B cell (primary cell): ENCODE data around the gene MPP1. TPM values are rescaled to one million over a fixed set of nuclear protein-coding genes. Genes with fewer than 3 reads are reported as not detected.

ENCODE experiments used
- ATAC-seq: fragments of 200-7000 bp; cut with Tn5 transposase; one replicate; pipeline ENCODE4 v1.10.0; 2021; ENCODE audit warnings: low read depth, mild to moderate bottlenecking, moderate number of reproducible peaks, moderate library complexity
- CTCF ChIA-PET: fragments of 350-600 bp; sonication (Branson Sonifier 250); formaldehyde crosslinking; loops from one replicate; lab custom pipeline; 2021; ENCODE audit warnings: antibody characterized with exemption, inconsistent platforms; lab: Charles Lee
- POLR2A ChIA-PET: fragments of 350-600 bp; sonication (Branson Sonifier 250); formaldehyde crosslinking; loops from one replicate; lab custom pipeline; 2021; ENCODE audit warnings: antibody characterized with exemption; lab: Charles Lee
- DNase-seq: peaks from one replicate; pipeline ENCODE4 v3.0.0; 2013
- H2AFZ ChIP-seq: 2 replicates; pipeline ENCODE4 v1.6.1; 2012; ENCODE audit warnings: mild to moderate bottlenecking, low read depth, low read length; ENCODE audit not compliant: insufficient read depth, poor library complexity, severe bottlenecking
- H3K27ac ChIP-seq, 2 donors: 1 replicate in 1 of 2; 2 replicates in 1 of 2; pipeline ENCODE4 v1.5.1; 2012 to 2013; ENCODE audit warnings: low read length in 2 of 2, mild to moderate bottlenecking in 2 of 2, moderate library complexity in 1 of 2
- H3K27me3 ChIP-seq, 4 experiments: fragments of 200-600 bp in 1 of 4; sonication (generic) in 1 of 4; replicated peaks in 1 of 4; 1 replicate in 2 of 4; 2 replicates in 2 of 4; pipeline versions ENCODE4 v1.6.1 to v1.7.0; 2013 to 2016; ENCODE audit warnings: low read length in 3 of 4, mild to moderate bottlenecking in 2 of 4, mixed read lengths in 1 of 4, moderate library complexity in 1 of 4; ENCODE audit not compliant: insufficient read depth in 4 of 4, control insufficient read depth in 3 of 4; ENCODE audit errors: control extremely low read depth in 1 of 4
- H3K36me3 ChIP-seq, 2 experiments: replicated peaks in 1 of 2; 1 replicate in 1 of 2; 2 replicates in 1 of 2; pipeline versions ENCODE4 v1.6.1 to v1.7.1; 2013; ENCODE audit warnings: low read length in 1 of 2; ENCODE audit not compliant: insufficient read depth in 2 of 2, control insufficient read depth in 1 of 2; ENCODE audit errors: control extremely low read depth in 1 of 2, extremely low read depth in 1 of 2
- H3K4me1 ChIP-seq, 2 donors: fragments of 200-600 bp in 1 of 2; sonication (generic) in 1 of 2; 1 replicate in 1 of 2; 2 replicates in 1 of 2; pipeline versions ENCODE4 v1.5.1 to v1.6.1; 2013 to 2017; ENCODE audit warnings: low read length in 2 of 2; ENCODE audit not compliant: control insufficient read depth in 2 of 2, insufficient read depth in 2 of 2
- H3K4me2 ChIP-seq: replicated peaks from 2 replicates; pipeline ENCODE3; 2012; ENCODE audit warnings: mild to moderate bottlenecking, low read depth, low read length; ENCODE audit not compliant: poor library complexity, severe bottlenecking
- H3K4me3 ChIP-seq, 5 experiments: fragments of 200-600 bp in 1 of 5; sonication (generic) in 1 of 5; 1 replicate in 3 of 5; 2 replicates in 2 of 5; pipeline versions ENCODE4 v1.5.1 to v1.7.0; 2011 to 2016; ENCODE audit warnings: low read length in 4 of 5, mild to moderate bottlenecking in 4 of 5, low read depth in 2 of 5, control low read depth in 1 of 5, moderate library complexity in 1 of 5; ENCODE audit not compliant: insufficient read depth in 1 of 5; ENCODE audit errors: control extremely low read depth in 1 of 5, extremely low read depth in 1 of 5
- H3K79me2 ChIP-seq: fragments of 200-600 bp; sonication (generic); one replicate; pipeline ENCODE4 v1.6.0; 2016; ENCODE audit warnings: low read length; ENCODE audit not compliant: control insufficient read depth, insufficient read depth
- H3K9ac ChIP-seq: fragments of 200-600 bp; sonication (generic); 2 replicates; pipeline ENCODE4 v1.6.1; 2017; ENCODE audit warnings: mild to moderate bottlenecking, low read length, moderate library complexity
- H3K9me3 ChIP-seq, 3 donors: one replicate each; pipeline versions ENCODE4 v1.6.1 to v1.7.1; 2013; ENCODE audit warnings: low read length in 2 of 3; ENCODE audit not compliant: control insufficient read depth in 2 of 3, insufficient read depth in 1 of 3; ENCODE audit errors: control extremely low read depth in 1 of 3
- H4K20me1 ChIP-seq: 2 replicates; pipeline ENCODE4 v1.6.0; 2012; ENCODE audit warnings: mild to moderate bottlenecking, low read length; ENCODE audit not compliant: insufficient read depth, control insufficient read depth, poor library complexity, severe bottlenecking
- H3K27ac Mint-ChIP-seq: one replicate; pipeline ENCODE4 v1.8.0; 2021; ENCODE audit warnings: mixed read lengths
- H3K27me3 Mint-ChIP-seq: one replicate; pipeline ENCODE4 v1.8.0; 2021; ENCODE audit warnings: mixed read lengths
- H3K4me1 Mint-ChIP-seq: one replicate; pipeline ENCODE4 v1.8.0; 2021; ENCODE audit warnings: mixed read lengths
- H3K4me3 Mint-ChIP-seq: one replicate; pipeline ENCODE4 v1.8.0; 2021; ENCODE audit warnings: mixed read lengths
- H3K9me3 Mint-ChIP-seq: one replicate; pipeline ENCODE4 v1.8.0; 2022; ENCODE audit warnings: mixed read lengths; ENCODE audit not compliant: insufficient read depth
- CTCF ChIP-seq: fragments of 200-600 bp; IDR thresholded peaks from one replicate; pipeline ENCODE4 v1.8.0; 2022; ENCODE audit warnings: antibody characterized with exemption, mild to moderate bottlenecking
- EZH2 ChIP-seq: IDR thresholded peaks from 2 replicates; pipeline ENCODE4 v1.6.1; 2012; ENCODE audit warnings: borderline replicate concordance, low read depth, mild to moderate bottlenecking, moderate library complexity, low read length; ENCODE audit not compliant: insufficient read depth, poor library complexity, severe bottlenecking
- WGBS: methylation state at CpG from one replicate; pipeline ENCODE4 v1.1.5; 2013; ENCODE audit warnings: missing lambda C conversion rate; ENCODE audit not compliant: insufficient coverage; 5-methylcytosine and 5-hydroxymethylcytosine counted together
- intact Hi-C: fragments of 100-400 bp; cut with micrococcal nuclease; formaldehyde crosslinking; loops from one replicate; pipeline ENCODE4 v1.10.0; 2022
- polyA plus RNA-seq: library from polyadenylated mRNA; depleted of rRNA; stranded (reverse); fragments of >200 nt; gene quantifications from 2 replicates; pipeline ENCODE4 v1.2.3, GENCODE V29; 2012
- total RNA-seq, 2 donors: library from RNA; stranded (reverse); fragments of 120-200 nt in 1 of 2; gene quantifications; 1 replicate in 1 of 2; 2 replicates in 1 of 2; pipeline versions ENCODE4 v1.2.3 to v1.2.4, GENCODE V29; 2013 to 2022

The MPP1 gene
- total and polyA plus RNA-seq, 2 donors (not counting 1 experiment from before 2014, with no cell fraction given), result 5.0 to 7.7 TPM

- no peaks in the 10 kb centered on the region for H4K20me1 ChIP-seq
- peak overlapping the region; percentile 59 for H3K9ac ChIP-seq
- H3K36me3 ChIP-seq, result no peaks in the 10 kb centered on the region
- H3K9me3 ChIP-seq, result no peaks in the 10 kb centered on the region
- peak overlapping the region; percentile 19 to 70 (median 57) for H3K4me3 ChIP-seq
- ChIA-PET POLR2A (interaction anchor here (1.0 to 1.5 kb wide), 3 partner anchors 8 to 90 kb away, joined by 3 to 8 read pairs (median 3); partner anchors contain the start of gene DKC1), CTCF (interaction anchor here (1.1 to 5.3 kb wide), 5 partner anchors 9 to 76 kb away, joined by 3 to 44 read pairs (median 3); partner anchors contain the start of gene DKC1)
- Mint-ChIP-seq H3K27ac (peak overlapping the region; percentile 94), H3K4me1 (peaks cover 18% of the 10 kb centered on the region), H3K27me3 (no peaks in the 10 kb centered on the region), H3K4me3 (peak overlapping the region; percentile 87), H3K9me3 (no peaks in the 10 kb centered on the region)
- no peaks in the 10 kb centered on the region for H3K27me3 ChIP-seq
- peaks cover 4% of the 10 kb centered on the region for H3K79me2 ChIP-seq
- no peak for TF ChIP-seq CTCF
- no peak for TF ChIP-seq EZH2
- H3K4me1 ChIP-seq, result peaks cover 18 to 27% of the 10 kb centered on the region in 2 donors
- DNase-seq (no peak), ATAC-seq (no peak)
- H2AFZ ChIP-seq, result peak overlapping the region; percentile 65
- 0% methylated on average over 2 of the region's 9 CpGs for WGBS
- H3K27ac ChIP-seq, result peak overlapping the region; percentile 50 to 66
- intact Hi-C loops, result loop anchor here (1.0 kb wide), 1 partner anchor 12 kb away; no protein-coding TSS in a partner anchor
- H3K4me2 ChIP-seq, result peak overlapping the region; percentile 75
Measured at GRCh38 chrX:154751669-154752271, 53.5 kb downstream of the MPP1 start.

- H3K27me3 Mint-ChIP-seq, result no peaks in the 10 kb centered on the region
Measured at GRCh38 chrX:154751203-154751668, 54.0 kb downstream of the MPP1 start.

More at GRCh38 chrX:154751203-154751668, 54.0 kb downstream of the MPP1 start:
- H3K27ac ChIP-seq, result peak overlapping the region; percentile 50 to 66
- no peaks in the 10 kb centered on the region for H3K27me3 ChIP-seq
- no peaks in the 10 kb centered on the region for H3K36me3 ChIP-seq
- peaks cover 4% of the 10 kb centered on the region for H3K79me2 ChIP-seq
- DNase-seq, result peak; percentile 76
- H3K4me1 ChIP-seq, result peaks cover 18 to 27% of the 10 kb centered on the region in 2 donors
- H3K4me2 ChIP-seq, result peak overlapping the region; percentile 75
- H3K9ac ChIP-seq, result peak overlapping the region; percentile 59
- Mint-ChIP-seq H3K27ac (peak overlapping the region; percentile 94), H3K4me1 (peaks cover 18% of the 10 kb centered on the region), H3K9me3 (no peaks in the 10 kb centered on the region), H3K4me3 (peak overlapping the region; percentile 87)
- 0% methylated on average over 2 of the region's 20 CpGs for WGBS
- H4K20me1 ChIP-seq, result no peaks in the 10 kb centered on the region
- H3K4me3 ChIP-seq, result peak overlapping the region; percentile 19 to 70 (median 57)
- intact Hi-C loops, result loop anchor here (1.0 kb wide), 1 partner anchor 12 kb away; no protein-coding TSS in a partner anchor
- TF ChIP-seq CTCF, result no peak
- TF ChIP-seq EZH2, result no peak
- peak overlapping the region; percentile 65 for H2AFZ ChIP-seq
- ChIA-PET CTCF (interaction anchor here (1.0 to 5.3 kb wide), 7 partner anchors 10 to 80 kb away, joined by 3 to 44 read pairs (median 3); partner anchors contain the start of gene DKC1), POLR2A (interaction anchor here (0.8 to 1.5 kb wide), 5 partner anchors 9 to 89 kb away, joined by 3 to 8 read pairs (median 3); partner anchors contain the start of gene DKC1)
- H3K9me3 ChIP-seq, result no peaks in the 10 kb centered on the region
- peak; percentile 44 for ATAC-seq
